Activated B cell treated with CpG ODN at 0.5 μM for 24 hours (primary cell): ENCODE results near the gene HGFAC. TPM values are rescaled to one million over a fixed set of nuclear protein-coding genes. Genes with fewer than 3 reads are reported as not detected.

ENCODE experiments used
- ATAC-seq: fragments of 200-7000 bp; cut with Tn5 transposase; one replicate; pipeline ENCODE4 v1.10.0; 2021; ENCODE audit warnings: low read depth, mild to moderate bottlenecking, moderate library complexity
- CTCF ChIA-PET: fragments of 350-600 bp; sonication (Branson Sonifier 250); formaldehyde crosslinking; loops from one replicate; lab custom pipeline; 2021; ENCODE audit warnings: antibody characterized with exemption; lab: Charles Lee
- POLR2A ChIA-PET: fragments of 350-600 bp; sonication (Branson Sonifier 250); formaldehyde crosslinking; loops from one replicate; lab custom pipeline; 2021; ENCODE audit warnings: antibody characterized with exemption; lab: Charles Lee
- DNase-seq: peaks from one replicate; pipeline ENCODE4 v3.0.0; 2022
- H3K27ac Mint-ChIP-seq: one replicate; pipeline ENCODE4 v1.8.0; 2020; ENCODE audit warnings: mixed read lengths
- H3K27me3 Mint-ChIP-seq: one replicate; pipeline ENCODE4 v1.8.0; 2021; ENCODE audit warnings: mixed read lengths
- H3K36me3 Mint-ChIP-seq: one replicate; pipeline ENCODE4 v1.8.0; 2021; ENCODE audit warnings: low read depth, mixed read lengths
- H3K4me1 Mint-ChIP-seq: one replicate; pipeline ENCODE4 v1.8.0; 2021; ENCODE audit warnings: mixed read lengths
- H3K4me3 Mint-ChIP-seq: one replicate; pipeline ENCODE4 v1.8.0; 2020; ENCODE audit warnings: mild to moderate bottlenecking, mixed read lengths
- H3K9me3 Mint-ChIP-seq: one replicate; pipeline ENCODE4 v1.8.0; 2020; ENCODE audit warnings: mixed read lengths
- CTCF ChIP-seq: fragments of 200-600 bp; IDR thresholded peaks from one replicate; pipeline ENCODE4 v1.8.0; 2022; ENCODE audit warnings: antibody characterized with exemption, mild to moderate bottlenecking
- intact Hi-C: fragments of 100-400 bp; cut with micrococcal nuclease; formaldehyde crosslinking; loops from one replicate; pipeline ENCODE4 v1.15.1; 2024
- total RNA-seq: library from RNA; stranded (reverse); gene quantifications from 2 replicates; pipeline ENCODE4 v1.2.3, GENCODE V29; 2022

HGFAC gene
- total RNA-seq, 1 donor from 2014 or later, result not detected

- H3K36me3 Mint-ChIP-seq, result peaks cover 2% of the 10 kb centered on the region
- no peak for DNase-seq
- no peak overlapping the region for H3K4me3 Mint-ChIP-seq
- H3K4me1 Mint-ChIP-seq, result no peaks in the 10 kb centered on the region
- H3K9me3 Mint-ChIP-seq, result no peaks in the 10 kb centered on the region
- no peaks in the 10 kb centered on the region for H3K27me3 Mint-ChIP-seq
- POLR2A ChIA-PET, result no interaction called here
- no peak for ATAC-seq
- CTCF ChIA-PET, result no interaction called here
- no peak for TF ChIP-seq CTCF
- intact Hi-C loops, result no loop called here
- no peak overlapping the region for H3K27ac Mint-ChIP-seq
These were observed 20.8 kb upstream of the HGFAC start for GRCh38 chr4:3420956-3421355.

DNA sequence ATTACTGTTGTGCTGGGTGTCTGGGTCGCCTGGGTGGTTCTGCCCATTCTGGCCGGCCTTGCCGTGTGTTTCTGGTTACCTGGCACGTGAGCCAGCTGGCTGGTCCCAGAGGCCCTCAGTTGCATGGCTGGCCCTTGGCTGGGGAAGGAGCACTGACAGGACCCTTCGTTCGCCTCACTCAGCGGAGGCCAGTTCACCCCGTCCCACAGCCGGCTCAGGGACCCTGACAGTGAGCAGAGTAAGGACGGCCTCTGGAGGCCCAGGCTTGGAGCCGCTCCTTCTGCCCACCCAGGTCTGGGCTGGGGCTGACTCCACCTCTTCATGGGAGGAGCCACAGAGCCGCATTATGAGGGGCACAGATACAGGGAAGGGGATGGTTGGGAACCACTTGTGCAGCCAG is 20.3 kb upstream of the HGFAC start:
- H3K9me3 Mint-ChIP-seq, result no peaks in the 10 kb centered on the region
- peaks cover 2% of the 10 kb centered on the region for H3K4me1 Mint-ChIP-seq
- H3K27ac Mint-ChIP-seq, result no peak overlapping the region
- H3K36me3 Mint-ChIP-seq, result peaks cover 2% of the 10 kb centered on the region
- POLR2A ChIA-PET, result no interaction called here
- H3K4me3 Mint-ChIP-seq, result no peak overlapping the region
- intact Hi-C loops, result no loop called here
- ATAC-seq (no peak), DNase-seq (no peak)
- TF ChIP-seq CTCF, result no peak
- H3K27me3 Mint-ChIP-seq, result no peaks in the 10 kb centered on the region
- CTCF ChIA-PET, result no interaction called here

DNA sequence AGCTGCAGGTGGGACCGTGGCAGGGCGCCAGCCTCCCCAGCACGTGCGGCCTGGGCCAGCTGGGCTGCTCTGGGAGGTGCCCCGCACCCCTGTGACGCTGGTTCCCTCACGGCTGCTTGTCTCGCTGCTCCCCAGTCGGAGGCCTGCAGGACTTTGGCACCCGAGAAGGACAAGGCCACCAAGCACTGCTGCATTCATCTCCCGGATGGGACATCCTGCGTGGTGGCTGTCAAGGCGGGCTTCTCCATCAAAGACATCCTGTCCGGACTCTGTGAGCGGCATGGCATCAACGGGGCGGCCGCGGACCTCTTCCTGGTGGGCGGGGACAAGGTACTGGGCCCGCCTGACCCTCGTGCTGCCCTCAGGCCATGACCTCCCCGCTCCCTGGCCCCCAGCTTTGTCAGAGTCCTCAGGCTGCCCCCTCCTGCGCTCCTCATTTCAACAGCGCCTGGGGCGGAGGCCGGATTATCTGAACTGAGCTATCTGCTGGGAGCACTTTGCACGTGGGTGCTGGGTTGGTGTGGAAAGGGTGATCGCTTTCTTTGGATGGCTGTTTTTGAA is 19.4 kb upstream of the HGFAC start:
- ChIA-PET CTCF (no interaction called here), POLR2A (interaction anchor here (1.0 kb wide), 1 partner anchor 33 kb away, joined by 3 read pairs; no protein-coding TSS in a partner anchor)
- DNase-seq (no peak), ATAC-seq (no peak)
- H3K4me1 Mint-ChIP-seq, result peaks cover 5% of the 10 kb centered on the region
- H3K36me3 Mint-ChIP-seq, result peaks cover 2% of the 10 kb centered on the region
- no peak overlapping the region for H3K27ac Mint-ChIP-seq
- no peak overlapping the region for H3K4me3 Mint-ChIP-seq
- TF ChIP-seq CTCF, result no peak
- H3K9me3 Mint-ChIP-seq, result no peaks in the 10 kb centered on the region
- H3K27me3 Mint-ChIP-seq, result no peaks in the 10 kb centered on the region
- intact Hi-C loops, result no loop called here

DNA sequence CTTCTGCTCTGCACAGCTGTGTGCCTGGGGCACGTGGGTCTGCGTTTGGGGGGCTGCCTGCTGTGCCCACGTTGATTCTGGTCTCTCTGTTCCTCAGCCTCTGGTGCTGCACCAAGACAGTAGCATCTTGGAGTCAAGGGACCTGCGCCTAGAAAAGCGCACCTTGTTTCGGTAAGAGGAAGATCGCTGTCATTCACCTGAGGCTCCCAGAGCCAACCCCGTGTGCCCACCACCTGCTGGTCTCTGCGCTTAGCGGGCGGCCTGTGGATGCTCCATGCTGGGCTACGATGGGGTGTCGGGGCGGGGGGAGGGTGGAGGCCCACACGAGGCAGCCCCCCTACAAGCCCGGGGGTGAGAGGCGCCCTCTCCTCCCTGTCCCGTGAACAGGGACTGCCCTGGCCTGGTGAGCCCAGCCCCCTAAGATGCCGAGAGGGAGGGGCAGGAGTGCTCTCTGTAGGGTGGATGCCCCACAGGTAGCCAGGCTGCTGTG is 18.9 kb upstream of the HGFAC start:
- H3K27ac Mint-ChIP-seq, result no peak overlapping the region
- DNase-seq (no peak), ATAC-seq (no peak)
- H3K4me3 Mint-ChIP-seq, result no peak overlapping the region
- H3K36me3 Mint-ChIP-seq, result no peaks in the 10 kb centered on the region
- H3K4me1 Mint-ChIP-seq, result peaks cover 5% of the 10 kb centered on the region
- H3K9me3 Mint-ChIP-seq, result no peaks in the 10 kb centered on the region
- TF ChIP-seq CTCF, result no peak
- intact Hi-C loops, result no loop called here
- CTCF ChIA-PET, result no interaction called here
- POLR2A ChIA-PET, result interaction anchor here (1.0 kb wide), 1 partner anchor 34 kb away, joined by 3 read pairs; no protein-coding TSS in a partner anchor
- H3K27me3 Mint-ChIP-seq, result no peaks in the 10 kb centered on the region

GRCh38 chr4:3423406-3423805 is 18.4 kb upstream of the HGFAC start:
- DNase-seq (no peak), ATAC-seq (no peak)
- peaks cover 5% of the 10 kb centered on the region for H3K4me1 Mint-ChIP-seq
- ChIA-PET POLR2A (no interaction called here), CTCF (no interaction called here)
- no peak overlapping the region for H3K4me3 Mint-ChIP-seq
- TF ChIP-seq CTCF, result no peak
- H3K27me3 Mint-ChIP-seq, result no peaks in the 10 kb centered on the region
- no peaks in the 10 kb centered on the region for H3K36me3 Mint-ChIP-seq
- intact Hi-C loops, result no loop called here
- no peaks in the 10 kb centered on the region for H3K9me3 Mint-ChIP-seq
- no peak overlapping the region for H3K27ac Mint-ChIP-seq
